Calu3 (cell line): ENCODE measurements around the gene MBNL3. TPM values are rescaled to one million over a fixed set of nuclear protein-coding genes. Genes with fewer than 3 reads are reported as not detected.

Experiments used
- BruUV-seq: library from RNA; stranded (reverse); fragments of 400-500 nt; replicated peaks from 2 replicates; lab custom pipeline; 2021; lab: Mats Ljungman, UMichigan
- CTCF ChIA-PET: fragments of 300-600 bp; sonication (Branson Sonifier 250); formaldehyde crosslinking; loops from one replicate; lab custom pipeline; 2022; ENCODE audit warnings: antibody characterized with exemption; lab: Charles Lee
- DNase-seq: peaks from one replicate; pipeline ENCODE4 v3.0.0; 2022
- H3K27ac Mint-ChIP-seq: one replicate; pipeline ENCODE4 v1.8.0; 2022; ENCODE audit warnings: mixed read lengths; ENCODE audit not compliant: unreplicated experiment
- H3K27me3 Mint-ChIP-seq: one replicate; pipeline ENCODE4 v1.8.0; 2022; ENCODE audit warnings: mixed read lengths; ENCODE audit not compliant: unreplicated experiment
- H3K36me3 Mint-ChIP-seq: one replicate; pipeline ENCODE4 v1.8.0; 2022; ENCODE audit warnings: mild to moderate bottlenecking, moderate library complexity, mixed read lengths; ENCODE audit not compliant: insufficient read depth, unreplicated experiment
- H3K4me1 Mint-ChIP-seq: one replicate; pipeline ENCODE4 v1.8.0; 2022; ENCODE audit warnings: mild to moderate bottlenecking, low read depth, mixed read lengths; ENCODE audit not compliant: unreplicated experiment
- H3K4me3 Mint-ChIP-seq: one replicate; pipeline ENCODE4 v1.8.0; 2022; ENCODE audit warnings: mild to moderate bottlenecking, low read depth, moderate library complexity, mixed read lengths; ENCODE audit not compliant: unreplicated experiment
- H3K9me3 Mint-ChIP-seq: one replicate; pipeline ENCODE4 v1.8.0; 2022; ENCODE audit warnings: low read depth, mixed read lengths; ENCODE audit not compliant: unreplicated experiment
- intact Hi-C: fragments of 100-400 bp; cut with micrococcal nuclease; formaldehyde crosslinking; loops from one replicate; pipeline ENCODE4 v1.10.0; 2022; ENCODE audit not compliant: unreplicated experiment
- total RNA-seq: library from RNA; stranded (reverse); gene quantifications from 2 replicates; pipeline ENCODE4 v1.2.3, GENCODE V29; 2022
- TF ChIP-seq, protein P1 (sequence below): fragments of 200-600 bp; IDR thresholded peaks from one replicate; pipeline ENCODE4 v1.8.0; 2022; ENCODE audit warnings: antibody characterized with exemption; ENCODE audit not compliant: unreplicated experiment

Gene MBNL3
- total RNA-seq, 1 experiment from 2014 or later, result 18.9 TPM

DNA sequence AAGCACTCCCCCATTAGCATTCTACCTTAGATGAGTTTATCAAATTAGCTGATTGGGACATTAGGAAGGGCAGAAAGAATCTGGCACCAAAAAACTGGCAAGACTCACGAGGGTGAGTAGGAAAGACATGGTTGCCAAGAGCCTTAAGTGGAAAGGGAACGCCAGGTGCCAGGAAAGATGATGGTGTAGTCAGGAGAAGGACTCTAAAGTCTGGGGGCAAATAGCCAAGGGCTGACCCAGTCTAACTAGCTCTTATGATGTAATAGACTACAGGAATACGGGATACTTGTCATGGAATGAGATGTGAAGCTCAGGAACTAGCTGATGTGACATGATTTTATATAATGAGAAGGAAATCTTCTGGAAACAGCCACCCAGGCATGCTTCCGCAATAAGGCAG is 94.8 kb downstream of the MBNL3 start:
- DNase-seq, result no peak
- no peaks in the 10 kb centered on the region for H3K36me3 Mint-ChIP-seq
- no peaks in the 10 kb centered on the region for H3K9me3 Mint-ChIP-seq
- TF ChIP-seq, protein P1, sequence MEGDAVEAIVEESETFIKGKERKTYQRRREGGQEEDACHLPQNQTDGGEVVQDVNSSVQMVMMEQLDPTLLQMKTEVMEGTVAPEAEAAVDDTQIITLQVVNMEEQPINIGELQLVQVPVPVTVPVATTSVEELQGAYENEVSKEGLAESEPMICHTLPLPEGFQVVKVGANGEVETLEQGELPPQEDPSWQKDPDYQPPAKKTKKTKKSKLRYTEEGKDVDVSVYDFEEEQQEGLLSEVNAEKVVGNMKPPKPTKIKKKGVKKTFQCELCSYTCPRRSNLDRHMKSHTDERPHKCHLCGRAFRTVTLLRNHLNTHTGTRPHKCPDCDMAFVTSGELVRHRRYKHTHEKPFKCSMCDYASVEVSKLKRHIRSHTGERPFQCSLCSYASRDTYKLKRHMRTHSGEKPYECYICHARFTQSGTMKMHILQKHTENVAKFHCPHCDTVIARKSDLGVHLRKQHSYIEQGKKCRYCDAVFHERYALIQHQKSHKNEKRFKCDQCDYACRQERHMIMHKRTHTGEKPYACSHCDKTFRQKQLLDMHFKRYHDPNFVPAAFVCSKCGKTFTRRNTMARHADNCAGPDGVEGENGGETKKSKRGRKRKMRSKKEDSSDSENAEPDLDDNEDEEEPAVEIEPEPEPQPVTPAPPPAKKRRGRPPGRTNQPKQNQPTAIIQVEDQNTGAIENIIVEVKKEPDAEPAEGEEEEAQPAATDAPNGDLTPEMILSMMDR, result no peak
- H3K4me3 Mint-ChIP-seq, result no peak overlapping the region
- no peak overlapping the region for H3K27ac Mint-ChIP-seq
- no peaks in the 10 kb centered on the region for H3K27me3 Mint-ChIP-seq
- no peaks in the 10 kb centered on the region for H3K4me1 Mint-ChIP-seq
- no TSS peak for BruUV-seq
- CTCF ChIA-PET, result no interaction called here
- intact Hi-C loops, result no loop called here

DNA sequence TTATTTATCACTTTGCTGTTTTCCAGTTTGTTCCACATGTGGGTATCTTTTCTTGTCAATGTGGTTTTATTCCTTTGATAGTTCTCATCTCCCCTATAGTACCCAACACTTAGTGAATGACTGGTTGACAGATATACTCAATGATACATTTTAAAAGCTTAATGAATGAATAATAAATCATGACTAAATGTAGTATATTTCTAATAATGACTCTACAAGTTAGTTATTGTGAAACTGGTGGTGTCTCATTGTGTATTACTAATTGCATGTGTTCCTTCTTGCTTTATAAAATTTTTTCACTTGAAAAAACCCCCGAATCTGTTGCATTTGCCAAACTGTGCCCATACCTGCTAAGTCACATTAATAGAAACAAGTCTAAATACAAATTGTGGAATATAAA is 95.4 kb downstream of the MBNL3 start:
- CTCF ChIA-PET, result no interaction called here
- TF ChIP-seq, protein P1, result no peak
- Mint-ChIP-seq H3K36me3 (no peaks in the 10 kb centered on the region), H3K9me3 (no peaks in the 10 kb centered on the region), H3K27me3 (no peaks in the 10 kb centered on the region), H3K27ac (no peak overlapping the region), H3K4me1 (no peaks in the 10 kb centered on the region), H3K4me3 (no peak overlapping the region)
- BruUV-seq, result no TSS peak
- intact Hi-C loops, result no loop called here
- DNase-seq, result no peak

DNA sequence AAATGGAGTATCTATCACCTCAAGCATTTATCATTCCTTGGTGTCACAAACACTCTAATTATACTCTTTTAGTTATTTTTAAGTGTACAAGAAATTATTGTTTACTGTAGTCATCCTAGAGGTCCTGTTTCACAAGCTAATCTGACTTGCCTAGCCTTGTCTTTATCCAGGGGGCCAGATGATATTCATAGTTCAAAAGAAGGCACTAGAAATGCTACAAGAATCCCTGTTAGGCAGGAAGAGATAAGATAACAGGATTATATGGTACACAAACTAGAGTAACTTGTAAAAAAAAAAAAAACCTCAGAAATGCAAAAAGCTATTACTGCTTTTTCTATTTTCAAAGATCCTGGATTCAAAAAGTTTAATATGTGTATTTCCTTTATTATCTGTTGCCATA is 95.8 kb downstream of the MBNL3 start:
- Mint-ChIP-seq H3K36me3 (no peaks in the 10 kb centered on the region), H3K27ac (no peak overlapping the region), H3K9me3 (no peaks in the 10 kb centered on the region), H3K27me3 (no peaks in the 10 kb centered on the region), H3K4me1 (no peaks in the 10 kb centered on the region), H3K4me3 (no peak overlapping the region)
- TF ChIP-seq, protein P1, result no peak
- intact Hi-C loops, result no loop called here
- CTCF ChIA-PET, result no interaction called here
- no peak for DNase-seq
- BruUV-seq, result no TSS peak

DNA sequence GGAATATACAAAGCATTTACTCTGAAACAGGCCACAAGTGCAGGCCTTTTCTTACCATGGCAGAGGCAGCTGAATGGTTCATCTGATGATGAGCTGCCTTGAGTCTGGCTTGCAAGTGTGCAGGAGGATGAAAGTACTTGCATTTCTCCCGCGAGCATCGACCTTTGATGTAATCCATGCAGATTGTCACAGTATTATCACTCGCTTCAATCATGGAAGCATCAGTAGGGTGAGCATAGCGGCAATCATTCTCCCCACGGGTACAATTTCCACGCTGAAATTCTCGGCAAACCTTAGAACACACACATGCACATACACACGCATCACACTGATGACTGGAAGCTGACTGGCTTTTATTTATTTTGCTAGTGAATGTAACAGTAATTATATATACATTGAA is 98.0 kb downstream of the MBNL3 start:
- CTCF ChIA-PET, result no interaction called here
- intact Hi-C loops, result no loop called here
- H3K27me3 Mint-ChIP-seq, result no peaks in the 10 kb centered on the region

More for the DNA sequence above, 98.0 kb downstream of the MBNL3 start:
- TF ChIP-seq, protein P1, result no peak
- Mint-ChIP-seq H3K4me3 (no peak overlapping the region), H3K4me1 (no peaks in the 10 kb centered on the region), H3K36me3 (no peaks in the 10 kb centered on the region), H3K27ac (no peak overlapping the region), H3K9me3 (no peaks in the 10 kb centered on the region)
- no TSS peak for BruUV-seq
- DNase-seq, result no peak
